ENCODE measurements around the gene OR2H2.

The OR2H2 gene

GRCh38 chr6:29630315-29630714 is 45.4 kb downstream of the OR2H2 start:
- DNase-seq (ENCODE audit: low read depth) = no peak

GRCh38 chr6:29631209-29631810 is 46.4 kb downstream of the OR2H2 start:
- no peak for DNase-seq (ENCODE audit: low read depth)

GRCh38 chr6:29631860-29632731 is 47.2 kb downstream of the OR2H2 start:
- DNase-seq (ENCODE audit: low read depth) = no peak

GRCh38 chr6:29632789-29633533 is 48.0 kb downstream of the OR2H2 start, which contains the start of gene GABBR1:
GABBR1 (minus strand) TSS chr6:29633183; CDS start chr6:29632385, 798 bp downstream.
- DNase-seq (ENCODE audit: low read depth) = peak; percentile 60

- DNase-seq (ENCODE audit: low read depth) = no peak
Observed at GRCh38 chr6:29633534-29633905, 48.6 kb downstream of the OR2H2 start.

GRCh38 chr6:29637247-29637646 is 52.3 kb downstream of the OR2H2 start:
- no peak for DNase-seq (ENCODE audit: low read depth)
